BLaER1 treated with 17β-estradiol and CSF1 and Interleukin-3, amounts not matched to agents 10 nM and 100 nM (cell line): ENCODE data around the gene MYLK.

Experiments
- H3K27ac ChIP-seq, 11 experiments: shearing (Covaris generic); formaldehyde crosslinking; 2 replicates each; pipeline ENCODE4 v1.8.1; 2022
- H3K27me3 ChIP-seq, 11 experiments: shearing (Covaris generic); formaldehyde crosslinking; 2 replicates each; pipeline ENCODE4 v1.8.1; 2022
- H3K36me3 ChIP-seq, 11 experiments: shearing (Covaris generic); formaldehyde crosslinking; 2 replicates each; pipeline ENCODE4 v1.8.1; 2022
- H3K4me1 ChIP-seq, 10 experiments: shearing (Covaris generic); formaldehyde crosslinking; 2 replicates each; pipeline ENCODE4 v1.8.1; 2022
- H3K4me2 ChIP-seq, 11 experiments: shearing (Covaris generic); formaldehyde crosslinking; 2 replicates each; pipeline ENCODE4 v1.8.1; 2022
- H3K4me3 ChIP-seq, 10 experiments: shearing (Covaris generic); formaldehyde crosslinking; 2 replicates each; pipeline ENCODE4 v1.8.1; 2022
- H3K9ac ChIP-seq, 11 experiments: shearing (Covaris generic); formaldehyde crosslinking; 2 replicates each; pipeline ENCODE4 v1.8.1; 2022
- H3K9me3 ChIP-seq, 11 experiments: shearing (Covaris generic); formaldehyde crosslinking; replicated peaks in 1 of 11; 2 replicates each; pipeline ENCODE4 v1.8.1; 2022
- H4K20me1 ChIP-seq, 11 experiments: shearing (Covaris generic); formaldehyde crosslinking; 2 replicates each; pipeline ENCODE4 v1.8.1; 2022
- Cebpa-rat ChIP-seq, 11 experiments: shearing (Covaris generic); IDR thresholded peaks; 2 replicates each; pipeline ENCODE4 v1.8.1; 2022

The MYLK gene

GRCh38 chr3:123791417-123791816 lies 92.7 kb downstream of the MYLK start:
- Histone ChIP-seq H3K27me3 (no peaks in the 10 kb centered on the region), H3K4me2 (0 out of 22 replicates have a peak overlapping the region, but pooled peaks of 1 of the 11 experiments have one; percentile 5)

GRCh38 chr3:123791073-123791370 lies 93.1 kb downstream of the MYLK start:
- H3K9ac ChIP-seq, result no peak overlapping the region
- TF ChIP-seq Cebpa-rat (IDR thresholded peaks at IDR 0.05), result no peak
- no peaks in the 10 kb centered on the region for H3K27me3 ChIP-seq
- peak overlapping the region in 5 of 11 experiments; percentile 5 to 50 (median 9); a peak in 5 of 22 replicates for H3K4me2 ChIP-seq
- no peak overlapping the region for H3K4me3 ChIP-seq
- no peak overlapping the region for H3K27ac ChIP-seq
- H4K20me1 ChIP-seq, result no peaks in the 10 kb centered on the region; a peak in 1 of 22 replicates
- peaks cover 0 to 75% (median 42%) of the 10 kb centered on the region in 11 experiments; a peak in 15 of 22 replicates for H3K36me3 ChIP-seq
- H3K4me1 ChIP-seq, result peaks cover 4 to 26% (median 12%) of the 10 kb centered on the region in 10 experiments; a peak in 10 of 20 replicates
- 0 out of 22 replicates have a peak, but pooled peaks cover 0 to 4% (median 0%) of the 10 kb centered on the region in 11 experiments for H3K9me3 ChIP-seq

More at GRCh38 chr3:123791417-123791816, 92.7 kb downstream of the MYLK start:
- Histone ChIP-seq H3K36me3 (peaks cover 0 to 73% (median 42%) of the 10 kb centered on the region in 11 experiments; a peak in 15 of 22 replicates), H3K9ac (no peak overlapping the region), H3K27ac (no peak overlapping the region), H3K4me1 (peaks cover 4 to 26% (median 12%) of the 10 kb centered on the region in 10 experiments; a peak in 10 of 20 replicates), H3K4me3 (no peak overlapping the region), H3K9me3 (0 out of 22 replicates have a peak, but pooled peaks cover 0 to 4% (median 0%) of the 10 kb centered on the region in 11 experiments), H4K20me1 (no peaks in the 10 kb centered on the region; a peak in 1 of 22 replicates)
- TF ChIP-seq Cebpa-rat (IDR thresholded peaks at IDR 0.05), result no peak

- Histone ChIP-seq H3K4me2 (peak overlapping the region in 6 of 11 experiments; percentile 7 to 50 (median 8); a peak in 6 of 22 replicates), H4K20me1 (no peaks in the 10 kb centered on the region; a peak in 1 of 22 replicates), H3K27me3 (no peaks in the 10 kb centered on the region), H3K4me3 (no peak overlapping the region), H3K9ac (no peak overlapping the region), H3K27ac (no peak overlapping the region), H3K4me1 (peaks cover 4 to 26% (median 12%) of the 10 kb centered on the region in 10 experiments; a peak in 10 of 20 replicates), H3K9me3 (0 out of 22 replicates have a peak, but pooled peaks cover 0 to 4% (median 0%) of the 10 kb centered on the region in 11 experiments), H3K36me3 (peaks cover 0 to 80% (median 42%) of the 10 kb centered on the region in 11 experiments; a peak in 15 of 22 replicates)
- no peak for TF ChIP-seq Cebpa-rat (IDR thresholded peaks at IDR 0.05)
These were observed 93.7 kb downstream of the MYLK start for GRCh38 chr3:123790254-123791072.

GRCh38 chr3:123789760-123790159 lies 94.4 kb downstream of the MYLK start:
- Histone ChIP-seq H3K27ac (no peak overlapping the region), H3K36me3 (peaks cover 0 to 84% (median 42%) of the 10 kb centered on the region in 11 experiments; a peak in 15 of 22 replicates), H3K4me2 (no peak overlapping the region; a peak in 1 of 22 replicates)

DNA sequence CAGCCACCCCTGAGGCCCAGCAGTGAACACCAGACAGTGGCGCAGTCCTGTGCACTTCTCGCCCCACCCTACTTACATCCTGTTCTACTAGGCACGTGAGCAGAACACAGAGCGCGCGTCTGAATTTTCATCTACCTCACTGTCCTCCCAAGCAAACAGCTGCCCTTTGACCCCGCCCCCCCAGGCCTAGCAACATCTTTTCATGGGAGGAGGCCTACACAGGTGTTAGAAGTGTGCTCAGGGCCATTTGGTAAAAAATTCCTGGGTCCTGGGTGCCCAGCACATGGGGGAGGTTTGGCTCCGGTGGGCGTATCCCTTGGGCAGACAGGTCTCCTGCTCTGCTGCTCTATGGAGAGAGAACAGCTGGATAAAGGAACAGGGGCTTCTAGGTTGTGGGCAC lies 95.0 kb downstream of the MYLK start:
- no peak overlapping the region for H3K9ac ChIP-seq
- H4K20me1 ChIP-seq, result no peaks in the 10 kb centered on the region
- H3K9me3 ChIP-seq, result 0 out of 22 replicates have a peak, but pooled peaks cover 0 to 4% (median 0%) of the 10 kb centered on the region in 11 experiments
- peaks cover 0 to 80% (median 39%) of the 10 kb centered on the region in 11 experiments; a peak in 15 of 22 replicates for H3K36me3 ChIP-seq
- H3K4me3 ChIP-seq, result no peak overlapping the region
- TF ChIP-seq Cebpa-rat (IDR thresholded peaks at IDR 0.05), result no peak
- H3K4me2 ChIP-seq, result 0 out of 22 replicates have a peak overlapping the region, but pooled peaks of 1 of the 11 experiments have one; percentile 7
- no peak overlapping the region for H3K27ac ChIP-seq
- no peaks in the 10 kb centered on the region for H3K27me3 ChIP-seq
- H3K4me1 ChIP-seq, result peaks cover 4 to 26% (median 12%) of the 10 kb centered on the region in 10 experiments; a peak in 10 of 20 replicates

More at GRCh38 chr3:123789760-123790159, 94.4 kb downstream of the MYLK start:
- 0 out of 22 replicates have a peak, but pooled peaks cover 0 to 4% (median 0%) of the 10 kb centered on the region in 11 experiments for H3K9me3 ChIP-seq
- no peaks in the 10 kb centered on the region for H3K27me3 ChIP-seq
- no peak for TF ChIP-seq Cebpa-rat (IDR thresholded peaks at IDR 0.05)
- H3K4me3 ChIP-seq, result no peak overlapping the region
- H3K9ac ChIP-seq, result no peak overlapping the region
- no peaks in the 10 kb centered on the region; a peak in 1 of 22 replicates for H4K20me1 ChIP-seq
- peaks cover 4 to 26% (median 12%) of the 10 kb centered on the region in 10 experiments; a peak in 10 of 20 replicates for H3K4me1 ChIP-seq

DNA sequence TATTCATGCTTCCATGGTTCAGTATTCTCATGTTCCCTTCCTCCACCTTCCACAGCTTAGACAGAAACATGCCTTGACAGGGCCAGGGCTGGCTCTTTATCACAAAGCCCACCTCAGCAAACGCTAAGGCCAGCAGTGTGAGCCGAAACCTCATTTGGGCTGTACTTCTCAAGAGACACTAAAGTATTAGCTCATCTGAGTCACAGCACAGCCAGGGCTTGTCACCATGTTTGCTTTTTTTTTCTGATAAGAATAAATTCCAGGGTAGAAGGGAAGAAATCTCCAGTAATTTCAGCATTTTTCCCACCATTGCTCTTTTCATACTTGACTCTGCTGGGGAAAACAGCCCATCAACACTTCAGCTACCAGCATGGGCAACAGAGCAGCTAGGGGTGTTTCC lies 95.4 kb downstream of the MYLK start:
- 0 out of 22 replicates have a peak, but pooled peaks cover 0 to 4% (median 0%) of the 10 kb centered on the region in 11 experiments for H3K9me3 ChIP-seq
- H3K4me1 ChIP-seq, result peaks cover 4 to 26% (median 14%) of the 10 kb centered on the region in 10 experiments; a peak in 16 of 20 replicates
- no peak overlapping the region for H3K9ac ChIP-seq
- H3K4me2 ChIP-seq, result peak overlapping the region in 4 of 11 experiments; percentile 0 to 17 (median 12); a peak in 2 of 22 replicates
- no peaks in the 10 kb centered on the region for H3K27me3 ChIP-seq
- no peak overlapping the region for H3K4me3 ChIP-seq
- no peak for TF ChIP-seq Cebpa-rat (IDR thresholded peaks at IDR 0.05)
- no peak overlapping the region for H3K27ac ChIP-seq
- peaks cover 0 to 78% (median 36%) of the 10 kb centered on the region in 11 experiments; a peak in 15 of 22 replicates for H3K36me3 ChIP-seq
- no peaks in the 10 kb centered on the region for H4K20me1 ChIP-seq

- Histone ChIP-seq H3K9ac (no peak overlapping the region), H3K4me3 (no peak overlapping the region), H3K4me2 (0 out of 22 replicates have a peak overlapping the region, but pooled peaks of 1 of the 11 experiments have one; percentile 14), H3K4me1 (peaks cover 4 to 28% (median 22%) of the 10 kb centered on the region in 10 experiments; a peak in 16 of 20 replicates), H3K36me3 (peaks cover 0 to 63% (median 23%) of the 10 kb centered on the region in 11 experiments; a peak in 15 of 22 replicates), H3K27ac (no peak overlapping the region), H3K9me3 (no peaks in the 10 kb centered on the region), H4K20me1 (no peaks in the 10 kb centered on the region), H3K27me3 (no peaks in the 10 kb centered on the region)
- no peak for TF ChIP-seq Cebpa-rat (IDR thresholded peaks at IDR 0.05)
These were observed 97.0 kb downstream of the MYLK start for GRCh38 chr3:123787133-123787532.

GRCh38 chr3:123785602-123786001 lies 98.5 kb downstream of the MYLK start:
- no peak overlapping the region for H3K9ac ChIP-seq
- no peak overlapping the region for H3K4me2 ChIP-seq
- H3K4me3 ChIP-seq, result no peak overlapping the region
- no peaks in the 10 kb centered on the region for H3K27me3 ChIP-seq
- no peaks in the 10 kb centered on the region for H3K9me3 ChIP-seq
- no peaks in the 10 kb centered on the region for H4K20me1 ChIP-seq
- H3K4me1 ChIP-seq, result peaks cover 1 to 35% (median 17%) of the 10 kb centered on the region in 10 experiments; a peak in 15 of 20 replicates
- H3K27ac ChIP-seq, result no peak overlapping the region
- peaks cover 0 to 55% (median 17%) of the 10 kb centered on the region in 11 experiments; a peak in 15 of 22 replicates for H3K36me3 ChIP-seq
- TF ChIP-seq Cebpa-rat (IDR thresholded peaks at IDR 0.05), result no peak
